ENCODE data around the gene ZDHHC12. TPM values are rescaled to one million over a fixed set of nuclear protein-coding genes. Genes with fewer than 3 reads are reported as not detected.

The ZDHHC12 gene
- total RNA-seq, 1 donor from 2014 or later: 24.8 TPM

DNA sequence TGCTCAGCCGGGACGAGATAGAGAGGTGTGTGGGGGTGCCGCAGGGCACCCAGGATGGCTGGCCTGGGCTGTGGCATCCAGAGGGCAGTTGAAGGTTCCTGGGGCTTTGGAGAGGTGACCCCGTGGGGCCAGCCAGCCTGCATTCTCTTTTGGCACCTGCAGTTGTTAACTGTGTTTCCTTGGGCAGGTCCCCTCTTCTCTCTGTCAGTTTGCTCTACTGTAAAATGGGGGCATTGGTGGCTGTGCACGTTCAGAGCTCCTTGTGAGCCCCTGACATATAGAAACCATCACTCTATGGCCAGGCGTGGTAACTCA is 8.5 kb downstream of the ZDHHC12 start:
- no peak for DNase-seq (ENCODE audit: extremely low spot score, unreplicated experiment)
- Mint-ChIP-seq H3K27ac (ENCODE audit: unreplicated experiment) (no peak overlapping the region), H3K27me3 (ENCODE audit: unreplicated experiment) (no peaks in the 10 kb centered on the region), H3K4me3 (ENCODE audit: unreplicated experiment) (no peak overlapping the region), H3K4me1 (ENCODE audit: unreplicated experiment) (no peaks in the 10 kb centered on the region), H3K36me3 (ENCODE audit: unreplicated experiment) (peaks cover 2% of the 10 kb centered on the region), H3K9me3 (ENCODE audit: unreplicated experiment) (no peaks in the 10 kb centered on the region)
- TF ChIP-seq CTCF (IDR thresholded peaks at IDR 0.05): no peak

GRCh38 chr9:128714586-128715435 is 9.1 kb downstream of the ZDHHC12 start:
- Mint-ChIP-seq H3K27me3 (ENCODE audit: unreplicated experiment) (no peaks in the 10 kb centered on the region), H3K9me3 (ENCODE audit: unreplicated experiment) (no peaks in the 10 kb centered on the region), H3K36me3 (ENCODE audit: unreplicated experiment) (peaks cover 2% of the 10 kb centered on the region), H3K27ac (ENCODE audit: unreplicated experiment) (no peak overlapping the region), H3K4me3 (ENCODE audit: unreplicated experiment) (no peak overlapping the region), H3K4me1 (ENCODE audit: unreplicated experiment) (no peaks in the 10 kb centered on the region)
- TF ChIP-seq CTCF (IDR thresholded peaks at IDR 0.05): no peak
- no peak for DNase-seq (ENCODE audit: extremely low spot score, unreplicated experiment)

DNA sequence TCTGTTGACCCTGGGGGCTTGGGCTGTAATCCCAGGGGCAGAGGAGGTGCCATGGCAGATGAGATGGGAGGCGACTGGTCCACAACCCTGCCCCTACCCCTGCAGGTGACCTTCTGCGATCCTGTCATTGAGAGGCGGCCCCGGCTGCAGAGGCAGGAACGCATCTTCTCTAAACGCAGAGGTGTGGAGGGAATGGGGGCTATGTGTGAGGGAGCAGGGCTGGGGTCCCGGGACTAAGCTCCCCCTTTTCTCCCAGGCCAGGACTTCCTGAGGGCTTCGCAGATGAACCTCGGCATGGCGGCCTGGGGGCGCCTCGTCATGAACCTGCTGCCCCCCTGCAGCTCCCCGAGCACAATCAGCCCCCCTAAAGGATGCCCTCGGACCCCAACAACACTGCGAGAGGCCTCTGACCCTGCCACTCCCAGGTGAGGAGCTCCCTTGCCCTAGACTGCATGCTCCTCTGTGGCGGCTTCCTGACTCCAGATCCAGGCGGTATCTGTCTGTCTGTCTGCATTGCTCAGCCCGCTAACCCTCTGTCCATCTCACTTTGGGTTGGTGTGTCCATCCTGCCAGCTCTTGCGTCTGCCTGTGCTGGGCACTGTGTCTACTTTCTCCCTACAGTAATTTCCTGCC is 9.9 kb downstream of the ZDHHC12 start:
- DNase-seq (ENCODE audit: extremely low spot score, unreplicated experiment): no peak
- H3K4me3 Mint-ChIP-seq (ENCODE audit: unreplicated experiment): no peak overlapping the region
- no peak for TF ChIP-seq CTCF (IDR thresholded peaks at IDR 0.05)
- no peaks in the 10 kb centered on the region for H3K4me1 Mint-ChIP-seq (ENCODE audit: unreplicated experiment)
- no peak overlapping the region for H3K27ac Mint-ChIP-seq (ENCODE audit: unreplicated experiment)
- peaks cover 2% of the 10 kb centered on the region for H3K36me3 Mint-ChIP-seq (ENCODE audit: unreplicated experiment)
- H3K9me3 Mint-ChIP-seq (ENCODE audit: unreplicated experiment): no peaks in the 10 kb centered on the region
- H3K27me3 Mint-ChIP-seq (ENCODE audit: unreplicated experiment): no peaks in the 10 kb centered on the region

GRCh38 chr9:128713411-128713780 is 10.5 kb downstream of the ZDHHC12 start:
- Mint-ChIP-seq H3K4me1 (ENCODE audit: unreplicated experiment) (no peaks in the 10 kb centered on the region), H3K27ac (ENCODE audit: unreplicated experiment) (no peak overlapping the region), H3K4me3 (ENCODE audit: unreplicated experiment) (no peak overlapping the region)

More at GRCh38 chr9:128713411-128713780, 10.5 kb downstream of the ZDHHC12 start:
- TF ChIP-seq CTCF (IDR thresholded peaks at IDR 0.05): no peak
- no peak for DNase-seq (ENCODE audit: extremely low spot score, unreplicated experiment)
- Mint-ChIP-seq H3K9me3 (ENCODE audit: unreplicated experiment) (no peaks in the 10 kb centered on the region), H3K36me3 (ENCODE audit: unreplicated experiment) (peaks cover 2% of the 10 kb centered on the region), H3K27me3 (ENCODE audit: unreplicated experiment) (no peaks in the 10 kb centered on the region)
